Measurements from ENCODE around the gene WDR93. TPM values are rescaled to one million over a fixed set of nuclear protein-coding genes. Genes with fewer than 3 reads are reported as not detected.

The WDR93 gene
- total and polyA plus RNA-seq, 10 donors, result 0.09 to 0.11 TPM; not detected in 8

DNA sequence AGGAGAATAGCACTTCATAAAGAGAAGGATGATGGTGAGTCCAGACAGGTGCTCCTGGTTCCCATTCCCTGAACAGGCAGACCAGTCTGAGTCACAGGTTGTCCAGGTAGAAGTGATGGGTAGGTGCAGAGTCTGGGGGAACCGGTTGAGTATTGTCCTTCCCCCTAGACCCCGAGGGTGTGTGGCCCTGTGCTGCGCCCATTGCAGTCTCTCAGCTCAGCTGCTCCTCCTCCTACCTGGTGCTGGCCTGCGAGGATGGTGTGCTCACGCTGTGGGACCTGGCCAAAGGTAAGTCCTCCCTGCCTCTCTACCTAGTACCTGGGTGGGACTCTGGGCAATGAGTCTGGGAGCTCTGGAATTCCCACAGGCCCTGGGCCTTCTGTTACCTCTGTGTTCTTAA, 40.7 kb downstream of the WDR93 start:
- no peak for DNase-seq
- no peaks in the 10 kb centered on the region for H3K9me3 ChIP-seq
- peaks cover 0 to 16% (median 0%) of the 10 kb centered on the region in 7 donors for H3K27me3 ChIP-seq (replicated peaks in 1 of 7)
- TF ChIP-seq, protein P1, sequence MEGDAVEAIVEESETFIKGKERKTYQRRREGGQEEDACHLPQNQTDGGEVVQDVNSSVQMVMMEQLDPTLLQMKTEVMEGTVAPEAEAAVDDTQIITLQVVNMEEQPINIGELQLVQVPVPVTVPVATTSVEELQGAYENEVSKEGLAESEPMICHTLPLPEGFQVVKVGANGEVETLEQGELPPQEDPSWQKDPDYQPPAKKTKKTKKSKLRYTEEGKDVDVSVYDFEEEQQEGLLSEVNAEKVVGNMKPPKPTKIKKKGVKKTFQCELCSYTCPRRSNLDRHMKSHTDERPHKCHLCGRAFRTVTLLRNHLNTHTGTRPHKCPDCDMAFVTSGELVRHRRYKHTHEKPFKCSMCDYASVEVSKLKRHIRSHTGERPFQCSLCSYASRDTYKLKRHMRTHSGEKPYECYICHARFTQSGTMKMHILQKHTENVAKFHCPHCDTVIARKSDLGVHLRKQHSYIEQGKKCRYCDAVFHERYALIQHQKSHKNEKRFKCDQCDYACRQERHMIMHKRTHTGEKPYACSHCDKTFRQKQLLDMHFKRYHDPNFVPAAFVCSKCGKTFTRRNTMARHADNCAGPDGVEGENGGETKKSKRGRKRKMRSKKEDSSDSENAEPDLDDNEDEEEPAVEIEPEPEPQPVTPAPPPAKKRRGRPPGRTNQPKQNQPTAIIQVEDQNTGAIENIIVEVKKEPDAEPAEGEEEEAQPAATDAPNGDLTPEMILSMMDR (IDR thresholded peaks at IDR 0.05 in 8 of 11, conservative IDR thresholded peaks at IDR 0.05 in 3 of 11), result no peak
- TF ChIP-seq POLR2A (IDR thresholded peaks at IDR 0.05), result no peak
- intact Hi-C loops (cut with DNase I; ENCODE audit: low total_unique reads), result no loop called here
- H3K4me3 ChIP-seq, result no peak overlapping the region
- H3K4me1 ChIP-seq, result no peaks in the 10 kb centered on the region
- H3K27ac ChIP-seq, result no peak overlapping the region
- no peaks in the 10 kb centered on the region for H3K36me3 ChIP-seq
- 78 to 92% (median 87%) methylated on average over 5 of the region's 5 CpGs for WGBS, 5 donors

DNA sequence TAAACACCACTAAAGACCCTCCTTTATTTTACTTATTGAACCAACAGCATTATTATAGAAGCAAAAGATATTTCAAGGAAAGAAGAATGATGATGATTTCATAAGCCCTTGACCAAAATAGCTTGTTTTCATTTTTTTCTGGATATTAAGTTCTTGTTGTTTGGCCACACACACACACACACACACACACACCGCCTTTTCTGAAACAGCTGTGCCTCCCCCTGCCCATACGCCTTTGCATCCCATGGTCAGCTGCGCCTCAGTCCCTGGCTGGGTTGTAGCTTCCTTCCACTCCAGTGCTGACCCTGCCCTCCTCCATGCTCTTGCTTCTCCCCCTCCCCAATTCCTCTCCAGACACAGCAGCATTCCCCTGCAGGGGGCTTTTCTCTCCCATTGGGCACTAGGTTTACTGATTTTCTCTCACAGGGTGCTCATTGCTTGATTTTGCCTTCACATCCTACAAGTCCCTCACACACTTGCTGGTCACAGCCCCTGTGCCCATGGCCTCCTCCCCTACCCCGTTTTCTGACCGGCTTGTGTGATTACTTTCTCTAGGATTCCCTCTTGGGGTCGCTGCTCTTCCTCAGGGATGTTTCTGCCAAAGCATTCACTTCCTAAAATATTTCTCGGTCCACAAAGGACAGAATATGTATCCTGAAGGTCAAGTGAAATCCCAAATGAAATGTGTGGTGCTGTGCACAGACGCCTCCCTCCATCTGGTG, 42.0 kb downstream of the WDR93 start:
- DNase-seq, result no peak
- 63 to 73% (median 66%) methylated on average over 8 of the region's 8 CpGs for WGBS, 5 donors

GRCh38 chr15:89735773-89736172, 45.2 kb downstream of the WDR93 start:
- 64 to 75% (median 70%) methylated on average over 4 of the region's 4 CpGs for WGBS, 5 donors
- no peak for TF ChIP-seq POLR2AphosphoS5 (IDR thresholded peaks at IDR 0.05)
- no peak for TF ChIP-seq POLR2A (IDR thresholded peaks at IDR 0.05)
- TF ChIP-seq, protein P1 (IDR thresholded peaks at IDR 0.05 in 8 of 11, conservative IDR thresholded peaks at IDR 0.05 in 3 of 11), result no peak
- H3K9me3 ChIP-seq, result no peaks in the 10 kb centered on the region
- H3K27ac ChIP-seq, result no peak overlapping the region
- H3K27me3 ChIP-seq (replicated peaks in 1 of 7), result peaks cover 0 to 19% (median 0%) of the 10 kb centered on the region in 7 donors
- no peak for DNase-seq
- no peaks in the 10 kb centered on the region for H3K36me3 ChIP-seq
- intact Hi-C loops (cut with DNase I; ENCODE audit: low total_unique reads), result no loop called here
- peaks cover 0 to 7% (median 2%) of the 10 kb centered on the region in 6 donors for H3K4me1 ChIP-seq
- no peak overlapping the region for H3K4me3 ChIP-seq

More for the DNA sequence above, 42.0 kb downstream of the WDR93 start:
- H3K4me1 ChIP-seq, result no peaks in the 10 kb centered on the region
- H3K4me3 ChIP-seq, result no peak overlapping the region
- peaks cover 0 to 19% (median 0%) of the 10 kb centered on the region in 7 donors for H3K27me3 ChIP-seq (replicated peaks in 1 of 7)
- no peaks in the 10 kb centered on the region for H3K36me3 ChIP-seq
- no peak for TF ChIP-seq POLR2A (IDR thresholded peaks at IDR 0.05)
- TF ChIP-seq POLR2AphosphoS5 (IDR thresholded peaks at IDR 0.05), result no peak
- TF ChIP-seq, protein P1 (IDR thresholded peaks at IDR 0.05 in 8 of 11, conservative IDR thresholded peaks at IDR 0.05 in 3 of 11), result no peak
- intact Hi-C loops (cut with DNase I; ENCODE audit: low total_unique reads), result no loop called here
- no peak overlapping the region for H3K27ac ChIP-seq
- no peaks in the 10 kb centered on the region for H3K9me3 ChIP-seq

- intact Hi-C loops (cut with DNase I; ENCODE audit: low total_unique reads), result no loop called here
- Histone ChIP-seq H3K4me1 (peaks cover 0 to 7% (median 2%) of the 10 kb centered on the region in 6 donors), H3K9me3 (no peaks in the 10 kb centered on the region), H3K27me3 (replicated peaks in 1 of 7) (peaks cover 0 to 14% (median 0%) of the 10 kb centered on the region in 7 donors), H3K27ac (no peak overlapping the region), H3K36me3 (no peaks in the 10 kb centered on the region), H3K4me3 (peak overlapping the region in 1 of 8 donors; percentile 22)
- 3 to 5% (median 4%) methylated on average over 8 of the region's 8 CpGs for WGBS, 5 donors
- no peak for DNase-seq
- TF ChIP-seq POLR2AphosphoS5 (IDR thresholded peaks at IDR 0.05), result no peak
- TF ChIP-seq, protein P1 (IDR thresholded peaks at IDR 0.05 in 8 of 11, conservative IDR thresholded peaks at IDR 0.05 in 3 of 11), result peak; percentile 76 to 93 (median 88)
These were observed 49.5 kb downstream of the WDR93 start for GRCh38 chr15:89740137-89740536.

Measured in spleen (tissue), 11 donors.